ENCODE data around the gene ADARB2. TPM values are rescaled to one million over a fixed set of nuclear protein-coding genes. Genes with fewer than 3 reads are reported as not detected.

Gene ADARB2
- total RNA-seq, 1 donor from 2014 or later, result 1.8 TPM

- H3K4me1 Mint-ChIP-seq, result peaks cover 8% of the 10 kb centered on the region
- H3K27me3 Mint-ChIP-seq (ENCODE audit: low read depth), result peaks cover 23% of the 10 kb centered on the region
- DNase-seq (ENCODE audit: low read depth, low spot score), result no peak
- H3K27ac Mint-ChIP-seq (ENCODE audit: unreplicated experiment), result no peak overlapping the region
- H3K36me3 Mint-ChIP-seq (ENCODE audit: low read depth), result no peaks in the 10 kb centered on the region
- H3K4me3 Mint-ChIP-seq, result no peak overlapping the region
- H3K9me3 Mint-ChIP-seq, result peaks cover 3% of the 10 kb centered on the region
- TF ChIP-seq, protein P1, sequence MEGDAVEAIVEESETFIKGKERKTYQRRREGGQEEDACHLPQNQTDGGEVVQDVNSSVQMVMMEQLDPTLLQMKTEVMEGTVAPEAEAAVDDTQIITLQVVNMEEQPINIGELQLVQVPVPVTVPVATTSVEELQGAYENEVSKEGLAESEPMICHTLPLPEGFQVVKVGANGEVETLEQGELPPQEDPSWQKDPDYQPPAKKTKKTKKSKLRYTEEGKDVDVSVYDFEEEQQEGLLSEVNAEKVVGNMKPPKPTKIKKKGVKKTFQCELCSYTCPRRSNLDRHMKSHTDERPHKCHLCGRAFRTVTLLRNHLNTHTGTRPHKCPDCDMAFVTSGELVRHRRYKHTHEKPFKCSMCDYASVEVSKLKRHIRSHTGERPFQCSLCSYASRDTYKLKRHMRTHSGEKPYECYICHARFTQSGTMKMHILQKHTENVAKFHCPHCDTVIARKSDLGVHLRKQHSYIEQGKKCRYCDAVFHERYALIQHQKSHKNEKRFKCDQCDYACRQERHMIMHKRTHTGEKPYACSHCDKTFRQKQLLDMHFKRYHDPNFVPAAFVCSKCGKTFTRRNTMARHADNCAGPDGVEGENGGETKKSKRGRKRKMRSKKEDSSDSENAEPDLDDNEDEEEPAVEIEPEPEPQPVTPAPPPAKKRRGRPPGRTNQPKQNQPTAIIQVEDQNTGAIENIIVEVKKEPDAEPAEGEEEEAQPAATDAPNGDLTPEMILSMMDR (conservative IDR thresholded peaks at IDR 0.05), result no peak
Measured at GRCh38 chr10:1644191-1644711, 93.1 kb downstream of the ADARB2 start.

DNA sequence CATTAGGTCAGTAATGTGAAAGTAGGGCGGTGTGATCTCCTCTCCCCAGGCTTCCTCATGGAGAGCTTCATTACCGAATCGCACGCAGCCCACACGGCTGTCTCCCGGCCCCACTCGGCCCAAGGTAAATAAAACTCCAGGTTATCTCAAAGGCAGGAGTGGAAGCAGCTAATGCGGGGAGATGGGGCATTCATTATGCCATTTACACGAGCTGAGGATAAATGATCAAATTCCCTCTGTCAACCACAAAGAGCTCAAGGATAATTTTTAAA is 93.5 kb downstream of the ADARB2 start:
- DNase-seq (ENCODE audit: low read depth, low spot score), result no peak
- H3K4me1 Mint-ChIP-seq, result peaks cover 8% of the 10 kb centered on the region
- TF ChIP-seq, protein P1 (conservative IDR thresholded peaks at IDR 0.05), result no peak
- peaks cover 3% of the 10 kb centered on the region for H3K9me3 Mint-ChIP-seq
- H3K27ac Mint-ChIP-seq (ENCODE audit: unreplicated experiment), result no peak overlapping the region
- no peak overlapping the region for H3K4me3 Mint-ChIP-seq
- no peaks in the 10 kb centered on the region for H3K36me3 Mint-ChIP-seq (ENCODE audit: low read depth)
- peaks cover 23% of the 10 kb centered on the region for H3K27me3 Mint-ChIP-seq (ENCODE audit: low read depth)

DNA sequence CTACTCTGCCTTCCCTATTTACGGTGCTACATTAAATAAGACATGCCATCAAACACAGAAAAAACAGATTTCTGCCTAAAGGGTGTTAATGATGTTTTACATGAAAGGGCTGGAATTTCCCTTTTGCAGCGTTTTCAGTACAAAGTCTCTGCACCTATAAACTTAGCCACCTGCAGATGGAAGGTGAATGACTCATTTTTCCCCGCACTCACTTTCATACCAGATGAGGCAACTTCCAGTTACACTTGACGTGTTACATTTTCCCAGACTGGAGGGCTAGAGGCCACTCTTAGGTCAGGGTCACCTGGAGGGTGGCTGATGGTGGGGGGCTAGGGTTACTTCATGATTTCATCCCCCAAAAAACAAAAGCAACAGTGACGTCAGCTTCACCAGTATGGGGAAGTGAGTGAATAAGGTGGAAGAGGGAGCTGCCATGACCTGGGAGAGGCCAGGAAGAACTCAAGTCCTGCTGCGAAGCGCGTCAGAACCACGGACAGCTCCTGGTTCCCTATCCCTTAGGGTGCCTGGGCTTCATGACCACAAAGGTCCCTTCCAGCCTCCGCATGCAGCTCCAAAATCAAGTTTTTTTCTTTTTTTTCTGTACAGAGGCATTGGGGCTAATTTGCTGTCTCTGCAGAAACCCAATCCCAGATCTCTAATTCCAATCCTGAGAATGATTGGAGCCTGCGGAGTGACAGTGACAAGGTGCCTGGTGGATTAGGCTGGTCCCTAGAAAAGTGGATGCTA is 94.0 kb downstream of the ADARB2 start:
- Mint-ChIP-seq H3K36me3 (ENCODE audit: low read depth) (no peaks in the 10 kb centered on the region), H3K4me3 (no peak overlapping the region)

DNA sequence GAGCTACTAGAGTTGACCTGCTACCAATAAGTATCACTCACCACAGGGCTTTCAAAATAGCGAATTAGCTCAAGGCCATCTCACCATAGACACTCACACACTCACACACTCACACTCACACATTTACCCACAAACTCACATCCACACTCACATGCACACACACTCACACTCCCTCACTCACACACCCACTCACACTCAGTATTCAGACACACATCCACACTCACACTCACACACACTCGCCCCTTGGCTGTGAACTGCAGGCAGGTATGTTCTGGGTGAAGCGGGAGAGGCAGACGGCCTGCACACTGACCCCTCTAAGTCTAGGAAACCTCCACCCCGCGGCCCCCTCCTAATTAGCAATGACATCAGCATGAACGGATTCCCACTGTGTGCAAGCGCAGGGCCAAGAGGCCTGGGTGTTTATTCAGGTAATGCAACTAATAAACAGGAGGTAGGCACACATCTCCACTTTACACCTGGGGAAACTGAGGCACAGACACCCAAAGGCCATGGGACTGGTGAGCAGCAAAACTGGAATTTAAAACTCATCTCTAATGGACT is 94.6 kb downstream of the ADARB2 start:
- H3K27ac Mint-ChIP-seq (ENCODE audit: unreplicated experiment), result no peak overlapping the region
- no peak overlapping the region for H3K4me3 Mint-ChIP-seq
- DNase-seq (ENCODE audit: low read depth, low spot score), result no peak
- H3K36me3 Mint-ChIP-seq (ENCODE audit: low read depth), result no peaks in the 10 kb centered on the region
- H3K9me3 Mint-ChIP-seq, result peaks cover 3% of the 10 kb centered on the region
- peaks cover 26% of the 10 kb centered on the region for H3K27me3 Mint-ChIP-seq (ENCODE audit: low read depth)
- TF ChIP-seq, protein P1 (conservative IDR thresholded peaks at IDR 0.05), result no peak
- peaks cover 8% of the 10 kb centered on the region for H3K4me1 Mint-ChIP-seq

More for the DNA sequence above, 94.0 kb downstream of the ADARB2 start:
- TF ChIP-seq, protein P1 (conservative IDR thresholded peaks at IDR 0.05), result no peak
- peaks cover 3% of the 10 kb centered on the region for H3K9me3 Mint-ChIP-seq
- H3K4me1 Mint-ChIP-seq, result peaks cover 8% of the 10 kb centered on the region
- H3K27me3 Mint-ChIP-seq (ENCODE audit: low read depth), result peaks cover 23% of the 10 kb centered on the region
- DNase-seq (ENCODE audit: low read depth, low spot score), result peak; percentile 66
- H3K27ac Mint-ChIP-seq (ENCODE audit: unreplicated experiment), result no peak overlapping the region

DNA sequence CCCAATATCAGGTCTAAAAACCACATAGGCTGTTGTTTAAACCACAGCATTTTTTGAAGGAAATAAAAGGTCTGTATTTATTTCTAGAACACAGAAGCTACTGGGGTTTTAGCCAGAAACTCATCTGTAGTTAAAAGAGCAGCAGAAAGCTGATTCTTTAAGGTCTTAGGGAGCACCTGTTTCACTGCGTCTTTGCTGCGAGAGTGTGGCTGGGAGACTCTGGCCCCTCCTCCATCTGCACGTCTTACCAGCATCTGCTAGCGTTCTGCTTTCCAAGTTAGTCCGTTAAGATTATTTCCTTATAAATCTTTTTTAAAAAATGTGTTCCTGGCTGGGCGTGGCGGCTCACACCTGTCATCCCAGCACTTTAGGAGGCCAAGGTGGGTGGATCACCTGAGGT is 95.9 kb downstream of the ADARB2 start:
- no peaks in the 10 kb centered on the region for H3K9me3 Mint-ChIP-seq
- TF ChIP-seq, protein P1 (conservative IDR thresholded peaks at IDR 0.05), result no peak
- H3K4me3 Mint-ChIP-seq, result no peak overlapping the region
- H3K27ac Mint-ChIP-seq (ENCODE audit: unreplicated experiment), result no peak overlapping the region
- DNase-seq (ENCODE audit: low read depth, low spot score), result no peak
- peaks cover 8% of the 10 kb centered on the region for H3K4me1 Mint-ChIP-seq
- peaks cover 32% of the 10 kb centered on the region for H3K27me3 Mint-ChIP-seq (ENCODE audit: low read depth)
- no peaks in the 10 kb centered on the region for H3K36me3 Mint-ChIP-seq (ENCODE audit: low read depth)
